ENCODE data around the gene HOXA11.

- TF ChIP-seq, protein P1, sequence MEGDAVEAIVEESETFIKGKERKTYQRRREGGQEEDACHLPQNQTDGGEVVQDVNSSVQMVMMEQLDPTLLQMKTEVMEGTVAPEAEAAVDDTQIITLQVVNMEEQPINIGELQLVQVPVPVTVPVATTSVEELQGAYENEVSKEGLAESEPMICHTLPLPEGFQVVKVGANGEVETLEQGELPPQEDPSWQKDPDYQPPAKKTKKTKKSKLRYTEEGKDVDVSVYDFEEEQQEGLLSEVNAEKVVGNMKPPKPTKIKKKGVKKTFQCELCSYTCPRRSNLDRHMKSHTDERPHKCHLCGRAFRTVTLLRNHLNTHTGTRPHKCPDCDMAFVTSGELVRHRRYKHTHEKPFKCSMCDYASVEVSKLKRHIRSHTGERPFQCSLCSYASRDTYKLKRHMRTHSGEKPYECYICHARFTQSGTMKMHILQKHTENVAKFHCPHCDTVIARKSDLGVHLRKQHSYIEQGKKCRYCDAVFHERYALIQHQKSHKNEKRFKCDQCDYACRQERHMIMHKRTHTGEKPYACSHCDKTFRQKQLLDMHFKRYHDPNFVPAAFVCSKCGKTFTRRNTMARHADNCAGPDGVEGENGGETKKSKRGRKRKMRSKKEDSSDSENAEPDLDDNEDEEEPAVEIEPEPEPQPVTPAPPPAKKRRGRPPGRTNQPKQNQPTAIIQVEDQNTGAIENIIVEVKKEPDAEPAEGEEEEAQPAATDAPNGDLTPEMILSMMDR (IDR thresholded peaks at IDR 0.05): no peak
- TF ChIP-seq POLR2A (IDR thresholded peaks at IDR 0.05): no peak
These were observed 17.8 kb upstream of the HOXA11 start for GRCh38 chr7:27202862-27203134.
